Measurements from ENCODE around the gene CCDC60. TPM values are rescaled to one million over a fixed set of nuclear protein-coding genes. Genes with fewer than 3 reads are reported as not detected.

CCDC60 gene
- total RNA-seq, 1 experiment from 2014 or later, result not detected

- no peak for DNase-seq (ENCODE audit: extremely low read depth, low read depth)
Observed at GRCh38 chr12:119440803-119441360, 106.4 kb downstream of the CCDC60 start.

- DNase-seq (ENCODE audit: extremely low read depth, low read depth), result peak; percentile 68
Observed at GRCh38 chr12:119444462-119445044, 110.0 kb downstream of the CCDC60 start.

GRCh38 chr12:119446459-119446858, 111.9 kb downstream of the CCDC60 start:
- DNase-seq (ENCODE audit: extremely low read depth, low read depth), result no peak

- no peak for DNase-seq (ENCODE audit: extremely low read depth, low read depth)
Observed at GRCh38 chr12:119447126-119447525, 112.6 kb downstream of the CCDC60 start.

- no peak for DNase-seq (ENCODE audit: extremely low read depth, low read depth)
Observed at GRCh38 chr12:119447618-119448017, 113.1 kb downstream of the CCDC60 start.

- DNase-seq (ENCODE audit: extremely low read depth, low read depth), result no peak
Observed at GRCh38 chr12:119448611-119449131, 114.1 kb downstream of the CCDC60 start.

GRCh38 chr12:119450771-119451170, 116.2 kb downstream of the CCDC60 start:
- no peak for DNase-seq (ENCODE audit: extremely low read depth, low read depth)

- DNase-seq (ENCODE audit: extremely low read depth, low read depth), result no peak
Observed at GRCh38 chr12:119456824-119457223, 122.3 kb downstream of the CCDC60 start.

- DNase-seq (ENCODE audit: extremely low read depth, low read depth), result no peak
Observed at GRCh38 chr12:119457271-119457670, 122.7 kb downstream of the CCDC60 start.

GRCh38 chr12:119459481-119459880, 125.0 kb downstream of the CCDC60 start:
- no peak for DNase-seq (ENCODE audit: extremely low read depth, low read depth)

- no peak for DNase-seq (ENCODE audit: extremely low read depth, low read depth)
Observed at GRCh38 chr12:119460876-119461275, 126.3 kb downstream of the CCDC60 start.

- DNase-seq (ENCODE audit: extremely low read depth, low read depth), result no peak
Observed at GRCh38 chr12:119461636-119462214, 127.2 kb downstream of the CCDC60 start.

GRCh38 chr12:119463211-119463926, 128.8 kb downstream of the CCDC60 start:
- no peak for DNase-seq (ENCODE audit: extremely low read depth, low read depth)

- no peak for DNase-seq (ENCODE audit: extremely low read depth, low read depth)
Observed at GRCh38 chr12:119468296-119468695, 133.8 kb downstream of the CCDC60 start.

- no peak for DNase-seq (ENCODE audit: extremely low read depth, low read depth)
Observed at GRCh38 chr12:119475650-119476049, 141.1 kb downstream of the CCDC60 start.

GRCh38 chr12:119476951-119477350, 142.4 kb downstream of the CCDC60 start:
- no peak for DNase-seq (ENCODE audit: extremely low read depth, low read depth)

GRCh38 chr12:119479121-119479561, 144.6 kb downstream of the CCDC60 start:
- peak; percentile 1 for DNase-seq (ENCODE audit: extremely low read depth, low read depth)

- no peak for DNase-seq (ENCODE audit: extremely low read depth, low read depth)
Observed at GRCh38 chr12:119480551-119480950, 146.0 kb downstream of the CCDC60 start.

GRCh38 chr12:119486599-119487154, 152.1 kb downstream of the CCDC60 start:
- DNase-seq (ENCODE audit: extremely low read depth, low read depth), result no peak

GRCh38 chr12:119491814-119492213, 157.3 kb downstream of the CCDC60 start:
- DNase-seq (ENCODE audit: extremely low read depth, low read depth), result no peak

GRCh38 chr12:119500209-119500608, 165.7 kb downstream of the CCDC60 start:
- no peak for DNase-seq (ENCODE audit: extremely low read depth, low read depth)
